ENCODE data around the gene GTF3C4.
"Not testable (repeated sequence)": the region's sequence is repeated elsewhere in the genome, so short reads cannot be mapped to it uniquely, and the experiment has no call there.

GTF3C4 gene

DNA sequence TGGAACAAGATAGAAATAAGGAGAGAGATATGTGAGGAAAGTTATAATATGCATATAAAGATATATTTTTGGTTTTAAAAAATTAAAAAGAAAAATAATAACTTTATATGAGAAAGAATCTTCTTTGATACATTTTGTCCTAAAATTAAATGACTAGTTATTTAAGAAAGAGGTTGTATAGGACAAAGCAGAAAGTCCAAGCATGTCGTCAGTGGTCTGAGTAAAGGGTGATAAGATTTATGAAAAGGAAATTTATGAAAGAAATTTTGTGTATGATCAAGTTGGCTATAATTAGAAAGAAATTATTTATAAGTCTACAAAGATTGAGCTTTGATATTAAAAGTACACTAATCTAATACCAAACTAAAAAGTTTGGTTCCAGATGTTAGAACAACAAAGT, 32.0 kb downstream of the GTF3C4 start:
- no peak for DNase-seq

DNA sequence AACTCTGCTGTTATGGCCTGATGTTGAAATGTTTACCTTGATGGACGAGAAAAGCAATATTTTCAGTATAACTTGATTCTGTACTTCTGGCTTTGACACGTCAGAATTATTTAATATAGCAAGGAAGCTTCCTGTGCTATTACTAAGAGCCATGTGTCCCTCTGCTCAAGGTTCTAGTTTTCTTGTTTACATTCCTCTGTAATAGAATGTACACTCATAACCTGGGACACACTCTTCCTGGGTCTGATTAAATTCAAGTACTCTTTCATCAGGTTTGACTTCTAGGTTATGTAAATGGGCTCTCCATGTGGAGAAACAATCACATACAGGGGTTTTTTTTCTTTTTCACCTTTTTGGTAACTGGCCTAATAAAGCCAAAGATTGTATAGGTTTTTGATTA, 33.1 kb downstream of the GTF3C4 start:
- DNase-seq: no peak

- DNase-seq: no peak
These were observed 38.0 kb downstream of the GTF3C4 start for GRCh38 chr9:132708239-132708638.

GRCh38 chr9:132708769-132709430, 38.6 kb downstream of the GTF3C4 start:
- no peak for DNase-seq

GRCh38 chr9:132710333-132710732, 40.1 kb downstream of the GTF3C4 start:
- DNase-seq: no peak

DNA sequence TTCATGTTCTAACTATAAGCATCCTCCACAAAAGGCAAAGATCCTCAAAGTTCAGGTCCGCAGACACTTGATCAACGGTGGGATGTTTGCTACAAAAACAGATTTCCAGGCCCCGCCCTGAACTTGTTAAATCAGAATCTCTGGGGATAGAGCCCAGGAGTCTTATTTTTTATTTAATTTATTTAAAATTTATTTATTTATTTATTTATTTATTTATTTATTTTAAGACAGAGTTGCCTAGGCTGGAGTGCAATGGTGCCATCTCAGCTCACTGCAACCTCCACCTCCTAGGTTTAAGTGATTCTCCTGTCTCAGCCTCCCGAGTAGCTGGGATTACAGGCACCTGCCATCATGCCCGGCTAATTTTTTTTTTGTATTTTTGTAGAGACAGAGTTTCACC, 40.9 kb downstream of the GTF3C4 start:
- not testable (repeated sequence) for DNase-seq

GRCh38 chr9:132711846-132712245, 41.6 kb downstream of the GTF3C4 start:
- DNase-seq: no peak

GRCh38 chr9:132712753-132713152, 42.5 kb downstream of the GTF3C4 start:
- DNase-seq: no peak

DNA sequence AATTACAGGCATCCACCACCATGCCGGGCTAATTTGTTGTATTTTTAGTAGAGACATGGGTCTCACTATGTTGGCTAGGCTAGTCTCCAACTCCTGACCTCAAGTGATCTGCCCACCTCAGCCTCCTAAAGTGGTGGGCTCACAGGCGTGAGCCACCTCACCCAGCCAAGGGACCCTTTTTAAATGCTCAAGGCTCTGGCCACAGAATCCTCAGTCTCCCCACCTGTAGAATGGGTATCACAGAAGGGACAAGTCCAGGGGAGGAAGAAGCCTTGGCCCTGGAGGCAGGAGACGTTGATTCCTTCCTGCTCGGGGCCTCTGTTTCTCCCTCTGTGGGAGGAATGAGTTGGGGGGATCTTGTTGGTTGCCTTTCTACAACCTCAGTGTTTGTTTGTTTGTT, 45.7 kb downstream of the GTF3C4 start:
- no peak for DNase-seq

DNA sequence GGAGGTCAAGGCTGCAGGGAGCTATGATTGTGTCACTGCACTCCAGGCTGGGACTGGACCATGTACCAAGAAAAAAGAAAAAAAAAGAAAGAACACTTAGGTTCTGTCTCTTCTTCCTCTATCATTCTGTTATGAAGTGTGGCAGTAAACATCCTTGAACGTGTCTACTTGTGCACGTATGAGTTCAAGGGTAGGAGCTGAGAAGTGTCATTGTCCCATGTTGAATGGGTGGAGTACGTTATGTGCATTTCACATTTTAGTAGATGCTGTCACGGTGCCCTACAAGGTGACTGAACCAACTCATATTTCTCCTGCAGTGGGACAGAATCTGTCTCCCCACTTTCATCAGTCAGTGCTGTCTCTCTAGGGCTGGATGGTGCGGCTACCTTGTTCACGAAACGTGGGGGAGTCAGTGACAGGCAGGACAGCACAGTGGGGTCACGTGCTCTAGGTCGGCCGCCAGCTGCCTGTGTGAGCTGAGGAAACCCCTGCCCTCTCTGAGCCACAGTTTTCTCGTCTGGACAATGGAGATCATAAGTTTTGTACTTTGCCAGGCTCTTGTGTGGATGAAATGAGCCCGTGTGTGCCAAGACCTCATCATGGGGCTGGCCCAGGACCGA, 47.2 kb downstream of the GTF3C4 start:
- DNase-seq: no peak

DNA sequence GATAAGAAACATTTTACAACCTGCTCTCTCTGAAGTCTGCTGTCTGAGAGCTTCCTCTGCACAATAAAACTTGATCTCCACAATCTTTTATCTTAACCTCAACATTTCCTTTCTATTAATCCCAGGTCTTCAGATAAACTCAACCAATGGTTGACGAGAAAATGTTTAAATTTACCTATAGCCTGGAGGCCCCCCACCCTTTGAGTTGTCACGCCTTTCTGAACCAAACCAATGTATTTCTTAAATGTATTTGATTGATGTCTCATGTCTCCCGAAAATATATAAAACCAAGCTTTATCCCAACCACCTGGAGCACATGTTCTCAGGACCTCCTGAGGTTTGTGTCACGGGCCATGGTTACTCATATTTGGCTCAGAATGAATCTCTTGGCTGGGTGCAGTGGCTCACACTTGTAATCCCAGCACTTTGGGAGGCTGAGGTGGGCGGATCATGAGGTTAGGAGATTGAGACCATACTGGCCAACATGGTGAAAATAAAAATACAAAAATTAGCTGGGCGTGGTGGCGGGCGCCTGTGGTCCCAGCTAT, 48.2 kb downstream of the GTF3C4 start:
- DNase-seq: not testable (repeated sequence)

DNA sequence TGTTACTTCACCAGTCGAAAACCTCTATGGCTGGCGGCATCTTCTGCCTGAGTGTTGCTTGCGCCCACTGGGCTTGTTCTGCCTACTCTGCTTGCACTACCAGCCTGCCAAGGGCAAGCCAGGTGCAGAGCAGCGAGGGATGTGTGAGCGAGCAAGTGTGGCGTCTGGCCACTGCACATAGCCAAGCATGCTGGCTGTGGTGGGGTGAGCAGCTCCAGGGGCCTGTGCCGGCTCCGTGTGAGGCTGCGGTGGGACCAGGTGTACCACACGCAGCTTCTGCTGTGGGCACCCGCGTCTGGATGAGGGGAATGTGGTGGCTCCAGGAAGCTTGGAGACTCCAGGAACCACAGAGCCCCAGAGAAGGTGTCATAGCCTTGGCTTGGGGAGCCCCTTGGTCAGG, 51.4 kb downstream of the GTF3C4 start:
- DNase-seq: no peak

DNA sequence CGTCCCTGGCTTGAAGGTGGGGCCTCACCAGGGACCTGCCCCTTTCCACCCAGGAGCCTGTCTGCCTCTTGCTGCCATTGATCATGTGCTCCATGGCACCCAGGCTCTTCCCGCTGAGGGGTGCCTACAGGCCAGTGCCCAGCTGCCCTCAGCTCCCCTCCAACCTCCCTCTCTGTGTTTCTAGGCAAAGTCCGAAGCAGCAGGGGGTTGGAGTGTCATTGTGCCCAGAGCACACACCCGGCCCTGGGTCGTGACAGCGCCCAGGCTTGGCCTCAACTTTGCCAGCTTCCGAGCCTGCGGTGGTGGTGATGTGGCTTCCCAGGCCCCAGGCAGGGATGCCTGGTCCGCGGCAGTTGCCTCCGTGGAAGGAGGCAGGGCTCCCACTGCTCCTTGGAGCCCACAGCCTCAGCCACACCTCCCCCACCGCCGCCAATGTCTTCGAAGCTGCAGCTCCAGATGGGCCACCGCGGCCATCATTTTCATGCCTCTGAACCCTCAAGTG, 52.4 kb downstream of the GTF3C4 start:
- DNase-seq: no peak

- DNase-seq: no peak
These were observed 53.5 kb downstream of the GTF3C4 start for GRCh38 chr9:132723809-132724208.

DNA sequence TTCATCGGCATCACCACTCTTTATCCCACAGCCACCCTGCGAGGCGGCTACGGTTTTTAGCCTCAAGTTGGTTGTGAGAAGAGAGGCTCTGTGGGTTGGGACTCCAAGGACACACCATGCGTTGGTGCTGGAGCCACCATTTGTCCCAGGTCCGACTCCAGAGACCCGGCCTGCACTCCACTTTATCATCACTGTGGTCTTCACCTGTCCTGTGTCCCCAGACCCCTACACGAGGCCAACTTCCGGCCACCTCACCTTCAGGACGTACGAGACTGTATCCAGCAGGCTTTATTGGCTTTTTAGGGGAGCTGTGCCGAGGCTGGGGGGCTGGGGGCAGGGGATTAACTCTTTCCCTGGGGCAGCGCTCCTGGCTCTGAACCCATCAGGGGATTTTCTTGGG, 55.0 kb downstream of the GTF3C4 start:
- DNase-seq: no peak

- DNase-seq: no peak
These were observed 56.4 kb downstream of the GTF3C4 start for GRCh38 chr9:132726576-132727130.

DNA sequence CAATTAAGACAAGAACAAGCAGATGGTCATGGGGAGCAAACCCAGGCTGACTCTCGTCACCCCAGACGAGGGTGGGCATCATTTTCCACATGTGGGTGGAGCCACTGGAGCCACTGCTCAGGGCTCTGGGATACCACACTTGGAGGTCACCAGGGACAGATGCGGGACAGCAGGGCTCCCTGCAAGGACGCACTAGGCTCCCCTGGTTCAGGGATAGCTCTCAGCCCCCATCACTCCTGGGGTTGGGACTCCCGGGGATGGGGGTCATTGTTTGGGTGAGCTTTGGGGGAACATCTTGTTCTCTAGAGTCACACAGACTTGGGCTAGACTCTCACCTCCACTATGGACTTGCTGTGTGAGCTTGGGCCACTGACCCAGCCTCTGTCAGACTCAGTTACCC, 57.8 kb downstream of the GTF3C4 start:
- no peak for DNase-seq

GRCh38 chr9:132728497-132728896, 58.2 kb downstream of the GTF3C4 start:
- DNase-seq: no peak

DNA sequence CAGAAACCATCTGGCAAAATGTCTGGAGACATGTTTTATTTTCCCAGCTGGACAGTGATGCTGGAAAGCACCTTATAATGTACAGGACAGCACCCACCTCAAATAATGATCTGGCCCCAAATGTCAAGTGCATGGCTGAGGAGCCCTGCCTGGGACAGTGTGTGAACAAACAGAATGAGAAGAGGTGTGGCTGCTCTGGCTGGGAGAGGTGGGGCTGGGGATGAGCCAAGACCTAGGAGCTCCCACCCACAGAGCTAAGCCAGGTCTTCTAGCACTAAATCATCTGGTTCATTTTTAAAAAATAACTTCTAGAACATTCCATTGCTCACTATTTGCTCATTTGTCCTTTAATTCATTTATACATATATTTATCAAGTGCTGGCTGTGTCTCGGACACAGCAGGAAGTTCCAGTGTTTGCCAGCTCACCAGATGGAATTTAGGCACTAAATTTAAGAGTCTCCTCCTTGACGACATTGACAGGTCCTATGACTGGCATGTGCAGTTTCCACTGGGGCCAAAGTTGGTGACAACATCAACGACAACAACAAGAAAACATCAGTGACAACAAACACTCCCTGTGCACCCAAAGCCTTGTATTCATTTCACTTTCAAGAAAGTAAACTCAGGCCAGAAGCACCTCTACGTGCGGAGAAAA, 59.1 kb downstream of the GTF3C4 start:
- no peak for DNase-seq

- no peak for DNase-seq
These were observed 60.1 kb downstream of the GTF3C4 start for GRCh38 chr9:132730054-132731033.

GRCh38 chr9:132731230-132731629, 61.0 kb downstream of the GTF3C4 start:
- DNase-seq: no peak

Measured in right hindlimb (tissue), 1 donor.